Mesendoderm (in vitro differentiated cells): ENCODE results near the gene MRPS22.

Experiments
- DNase-seq: peaks from one replicate; pipeline ENCODE4 v3.0.0; 2013
- H2AK5ac ChIP-seq: 2 replicates; pipeline ENCODE4 v1.6.1; 2013; ENCODE audit warnings: low read length, inconsistent platforms
- H2BK120ac ChIP-seq: 2 replicates; pipeline ENCODE4 v1.6.1; 2013; ENCODE audit warnings: low read depth, mild to moderate bottlenecking, low read length, moderate library complexity, mixed read lengths
- H2BK15ac ChIP-seq: replicated peaks from 2 replicates; pipeline ENCODE4 v1.6.1; 2013; ENCODE audit warnings: low read depth, mild to moderate bottlenecking, moderate library complexity
- H2BK5ac ChIP-seq: 2 replicates; pipeline ENCODE4 v1.6.1; 2013; ENCODE audit warnings: low read length, inconsistent platforms
- H3K18ac ChIP-seq: 2 replicates; pipeline ENCODE4 v1.6.1; 2013; ENCODE audit warnings: mild to moderate bottlenecking, low read length, mixed read lengths
- H3K23ac ChIP-seq: one replicate; pipeline ENCODE4 v1.6.1; 2013; ENCODE audit warnings: low read length
- H3K27ac ChIP-seq: 2 replicates; pipeline ENCODE4 v1.5.1; 2013; ENCODE audit warnings: low read depth, mild to moderate bottlenecking, inconsistent platforms, low read length, moderate library complexity
- H3K27me3 ChIP-seq: 2 replicates; pipeline ENCODE4 v1.6.1; 2013; ENCODE audit warnings: low read length, control low read depth, mild to moderate bottlenecking, inconsistent platforms; ENCODE audit not compliant: insufficient read depth, poor library complexity
- H3K36me3 ChIP-seq: 2 replicates; pipeline ENCODE4 v1.6.1; 2013; ENCODE audit warnings: low read length, inconsistent platforms; ENCODE audit not compliant: control insufficient read depth, insufficient read depth
- H3K4ac ChIP-seq: one replicate; pipeline ENCODE4 v1.6.1; 2013; ENCODE audit warnings: low read depth, mild to moderate bottlenecking, low read length, moderate library complexity
- H3K4me1 ChIP-seq: 2 replicates; pipeline ENCODE4 v1.6.1; 2013; ENCODE audit warnings: low read depth, low read length, inconsistent platforms; ENCODE audit not compliant: control insufficient read depth
- H3K4me2 ChIP-seq: 2 replicates; pipeline ENCODE4 v1.6.1; 2013; ENCODE audit warnings: low read length
- H3K4me3 ChIP-seq: 2 replicates; pipeline ENCODE4 v1.5.1; 2013; ENCODE audit warnings: mild to moderate bottlenecking, low read length
- H3K56ac ChIP-seq: one replicate; pipeline ENCODE4 v1.6.1; 2013; ENCODE audit warnings: low read length
- H3K79me1 ChIP-seq: 2 replicates; pipeline ENCODE4 v1.6.1; 2013; ENCODE audit warnings: low read length, inconsistent platforms
- H3K79me2 ChIP-seq: 2 replicates; pipeline ENCODE4 v1.6.1; 2013; ENCODE audit warnings: mild to moderate bottlenecking, low read length; ENCODE audit not compliant: control insufficient read depth, insufficient read depth
- H3K9ac ChIP-seq: 2 replicates; pipeline ENCODE4 v1.6.1; 2013; ENCODE audit warnings: low read length, inconsistent platforms
- H4K5ac ChIP-seq: one replicate; pipeline ENCODE4 v1.6.1; 2013; ENCODE audit warnings: low read length
- H4K8ac ChIP-seq: one replicate; pipeline ENCODE4 v1.6.1; 2013; ENCODE audit warnings: low read depth, mild to moderate bottlenecking, control low read depth, low read length, moderate library complexity
- WGBS: extraction: QIAGEN DNeasy Blood & Tissue Kit; methylation state at CpG from one replicate; pipeline ENCODE4 v1.1.7; 2013; ENCODE audit warnings: low lambda C conversion rate, missing lambda C conversion rate; ENCODE audit not compliant: insufficient coverage; ENCODE audit errors: extremely low coverage; 5-methylcytosine and 5-hydroxymethylcytosine counted together

Gene MRPS22

GRCh38 chr3:139319428-139320402 is 24.1 kb upstream of the MRPS22 start:
- H3K4me1 ChIP-seq: no peaks in the 10 kb centered on the region
- no peak overlapping the region for H4K8ac ChIP-seq
- DNase-seq: peak; percentile 77
- H3K4me3 ChIP-seq: no peak overlapping the region
- H3K79me1 ChIP-seq: no peaks in the 10 kb centered on the region
- H3K56ac ChIP-seq: no peak overlapping the region
- H3K36me3 ChIP-seq: no peaks in the 10 kb centered on the region
- no peak overlapping the region for H3K23ac ChIP-seq
- no CpG with 5 or more reads among the region's 10 CpGs for WGBS
- no peak overlapping the region for H3K27ac ChIP-seq
- H3K4ac ChIP-seq: no peak overlapping the region
- no peaks in the 10 kb centered on the region for H3K27me3 ChIP-seq
- no peaks in the 10 kb centered on the region for H3K79me2 ChIP-seq
- no peak overlapping the region for H3K9ac ChIP-seq
- H2BK5ac ChIP-seq: no peak overlapping the region
- no peak overlapping the region for H3K4me2 ChIP-seq
- H3K18ac ChIP-seq: no peak overlapping the region
- H4K5ac ChIP-seq: no peak overlapping the region
- no peak overlapping the region for H2AK5ac ChIP-seq
- no peak overlapping the region for H2BK15ac ChIP-seq
- no peak overlapping the region for H2BK120ac ChIP-seq

GRCh38 chr3:139320551-139321309 is 23.1 kb upstream of the MRPS22 start:
- Histone ChIP-seq H3K79me2 (no peaks in the 10 kb centered on the region), H2BK120ac (no peak overlapping the region), H3K4me1 (no peaks in the 10 kb centered on the region), H3K79me1 (no peaks in the 10 kb centered on the region), H3K9ac (no peak overlapping the region), H4K8ac (no peak overlapping the region), H3K4me2 (no peak overlapping the region), H2BK5ac (no peak overlapping the region), H3K36me3 (no peaks in the 10 kb centered on the region), H3K18ac (no peak overlapping the region), H2AK5ac (no peak overlapping the region), H3K56ac (no peak overlapping the region), H3K4me3 (no peak overlapping the region), H3K27ac (no peak overlapping the region), H3K27me3 (no peaks in the 10 kb centered on the region), H4K5ac (no peak overlapping the region), H3K4ac (no peak overlapping the region), H3K23ac (no peak overlapping the region), H2BK15ac (no peak overlapping the region)
- DNase-seq: no peak
- no CpG with 5 or more reads among the region's 8 CpGs for WGBS

DNA sequence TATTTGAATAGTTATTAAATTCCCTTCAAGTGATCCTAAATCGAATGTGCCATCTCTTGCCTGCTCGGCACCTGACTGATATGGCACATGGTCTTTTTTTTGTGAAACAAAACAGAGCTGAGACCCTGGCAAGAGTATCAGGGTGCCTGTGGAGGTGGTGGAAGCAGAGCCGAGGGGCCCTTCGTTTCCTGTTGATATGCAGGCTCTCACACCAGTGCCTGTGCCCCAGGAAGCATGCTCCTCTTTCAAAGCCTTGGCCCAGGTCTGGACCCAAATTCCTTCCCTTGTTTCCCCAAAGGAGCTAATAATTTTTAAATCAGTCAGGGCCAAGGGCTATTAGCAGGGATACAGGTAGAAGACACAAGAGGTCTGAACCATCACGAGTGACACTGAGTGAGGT is 21.5 kb upstream of the MRPS22 start:
- Histone ChIP-seq H3K4ac (no peak overlapping the region), H4K5ac (no peak overlapping the region), H3K27me3 (no peaks in the 10 kb centered on the region), H3K27ac (no peak overlapping the region), H2BK120ac (no peak overlapping the region), H2BK15ac (no peak overlapping the region), H3K79me1 (no peaks in the 10 kb centered on the region), H3K23ac (no peak overlapping the region), H3K36me3 (no peaks in the 10 kb centered on the region), H2BK5ac (no peak overlapping the region), H3K56ac (no peak overlapping the region), H3K9ac (no peak overlapping the region), H3K79me2 (no peaks in the 10 kb centered on the region), H4K8ac (no peak overlapping the region), H2AK5ac (no peak overlapping the region), H3K18ac (no peak overlapping the region), H3K4me1 (no peaks in the 10 kb centered on the region), H3K4me3 (no peak overlapping the region), H3K4me2 (no peak overlapping the region)
- DNase-seq: no peak
- no CpG with 5 or more reads among the region's 5 CpGs for WGBS

DNA sequence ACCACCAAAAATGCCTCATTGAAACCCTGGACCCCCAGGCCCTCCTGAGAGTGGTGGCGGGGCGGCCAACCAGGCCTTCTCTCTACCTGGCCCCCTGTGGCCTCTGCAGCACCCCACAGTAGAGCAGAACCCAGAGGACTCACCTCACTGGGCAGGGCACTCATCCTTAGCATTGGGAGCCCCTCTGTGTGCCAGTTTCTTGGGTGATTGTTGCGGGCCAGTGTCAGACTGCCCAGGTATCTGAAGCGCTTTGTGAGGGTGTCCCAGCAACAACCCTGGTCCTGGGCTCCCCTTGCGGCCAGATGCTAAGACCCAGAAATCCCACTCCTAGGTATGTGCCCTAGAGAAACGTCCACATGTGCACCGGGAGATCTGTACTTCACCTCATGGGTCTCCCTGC is 20.7 kb upstream of the MRPS22 start:
- Histone ChIP-seq H4K8ac (no peak overlapping the region), H3K23ac (no peak overlapping the region), H3K27ac (no peak overlapping the region), H2AK5ac (no peak overlapping the region), H4K5ac (no peak overlapping the region), H3K4me1 (no peaks in the 10 kb centered on the region), H3K4me2 (no peak overlapping the region), H3K4me3 (no peak overlapping the region), H2BK15ac (no peak overlapping the region), H3K79me2 (no peaks in the 10 kb centered on the region), H3K56ac (no peak overlapping the region), H2BK120ac (no peak overlapping the region), H3K18ac (no peak overlapping the region), H3K9ac (no peak overlapping the region), H3K79me1 (no peaks in the 10 kb centered on the region), H2BK5ac (no peak overlapping the region), H3K36me3 (no peaks in the 10 kb centered on the region), H3K4ac (no peak overlapping the region), H3K27me3 (no peaks in the 10 kb centered on the region)
- no CpG with 5 or more reads among the region's 7 CpGs for WGBS
- no peak for DNase-seq

DNA sequence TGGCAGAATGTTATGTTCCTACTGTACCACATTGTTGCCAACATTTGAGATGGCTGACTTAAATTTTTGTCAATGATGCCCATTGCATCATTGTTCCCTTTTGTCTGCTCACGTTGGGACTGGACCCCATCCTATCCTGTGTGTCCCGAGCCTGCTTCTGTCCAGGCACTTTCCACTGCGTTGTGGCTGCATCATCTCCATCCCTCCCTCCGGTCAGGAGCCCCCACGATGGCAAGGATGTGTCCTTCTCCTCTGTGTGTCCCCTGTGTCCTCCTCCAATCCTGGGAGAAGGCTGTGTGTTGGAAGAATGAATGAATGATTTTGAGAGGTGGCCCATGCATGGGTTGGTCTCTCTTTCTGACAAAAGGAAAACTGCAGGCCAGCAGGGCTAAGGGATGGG is 19.4 kb upstream of the MRPS22 start:
- Histone ChIP-seq H3K79me2 (no peaks in the 10 kb centered on the region), H3K4me3 (no peak overlapping the region), H2AK5ac (no peak overlapping the region), H3K27me3 (no peaks in the 10 kb centered on the region), H3K79me1 (no peaks in the 10 kb centered on the region), H4K5ac (no peak overlapping the region), H3K4ac (no peak overlapping the region), H2BK120ac (no peak overlapping the region), H3K4me1 (peaks cover 2% of the 10 kb centered on the region), H3K27ac (no peak overlapping the region), H3K23ac (no peak overlapping the region), H3K18ac (no peak overlapping the region), H2BK5ac (no peak overlapping the region), H3K4me2 (no peak overlapping the region), H3K9ac (no peak overlapping the region), H3K36me3 (no peaks in the 10 kb centered on the region), H2BK15ac (no peak overlapping the region), H4K8ac (no peak overlapping the region), H3K56ac (no peak overlapping the region)
- no peak for DNase-seq
- WGBS: no CpG with 5 or more reads among the region's 5 CpGs
